Left lung (tissue), 10 donors: ENCODE data around the gene LHFPL3. TPM values are rescaled to one million over a fixed set of nuclear protein-coding genes. Genes with fewer than 3 reads are reported as not detected.

Experiments used
- ATAC-seq: fragments of 200-7000 bp; cut with Tn5 transposase; one replicate; pipeline ENCODE4 v1.9.1; 2020; ENCODE audit warnings: moderate library complexity
- DNase-seq, 4 donors: peaks; one replicate each; pipeline ENCODE4 v3.0.0-alpha.2; 2013 to 2020
- H3K27ac ChIP-seq, 2 donors: fragments of 200-600 bp; sonication (generic) in 1 of 2; one replicate each; pipeline versions ENCODE4 v1.5.0 to v1.8.0; 2020 to 2021
- H3K27me3 ChIP-seq, 2 donors: fragments of 200-600 bp; sonication (generic) in 1 of 2; one replicate each; pipeline versions ENCODE4 v1.5.0 to v1.8.0; 2020 to 2021
- H3K36me3 ChIP-seq, 2 donors: fragments of 200-600 bp; sonication (generic) in 1 of 2; one replicate each; pipeline versions ENCODE4 v1.5.0 to v1.8.0; 2020 to 2021
- H3K4me1 ChIP-seq, 2 donors: fragments of 200-600 bp; one replicate each; pipeline ENCODE4 v1.8.0; 2021
- H3K4me3 ChIP-seq, 2 donors: fragments of 200-600 bp; sonication (generic) in 1 of 2; one replicate each; pipeline versions ENCODE4 v1.5.0 to v1.8.0; 2020 to 2021; ENCODE audit warnings: mild to moderate bottlenecking in 1 of 2
- H3K9me3 ChIP-seq, 2 donors: fragments of 200-600 bp; sonication (generic) in 1 of 2; one replicate each; pipeline versions ENCODE4 v1.5.0 to v1.8.0; 2020 to 2021
- intact Hi-C, 2 donors: fragments of 100-400 bp; cut with DNase I; formaldehyde crosslinking; loops; one replicate each; pipeline versions ENCODE4 v1.11.2 to v1.14.2; 2022
- polyA plus RNA-seq, 6 donors: library from polyadenylated mRNA; unstranded; fragments of 120-200 nt; gene quantifications; one replicate each; pipeline ENCODE4 v1.2.1, GENCODE V29; 2013; ENCODE audit not compliant: insufficient read length in 6 of 6
- total RNA-seq, 2 donors: library from RNA; stranded (reverse); fragmentation: NEBNext Ultra II Directional; extraction: Animal tissue kit (Norgen Biotek cat#: 25700); gene quantifications; one replicate each; pipeline ENCODE4 v1.2.1, GENCODE V29; 2021
- TF ChIP-seq, protein P1 (sequence below), 2 donors: fragments of 200-600 bp; sonication (generic) in 1 of 2; IDR thresholded peaks; one replicate each; pipeline versions ENCODE4 v1.5.0 to v1.8.0; 2021; ENCODE audit warnings: antibody characterized with exemption in 2 of 2
- donor health status: DM: no; HTN: yes; CAD: no.
- donor health status: DM: no; HTN: no; CAD: no.

LHFPL3 gene
- total and polyA plus RNA-seq, 8 donors: 1.0 to 3.7 (median 2.5) TPM; not detected in 2

DNA sequence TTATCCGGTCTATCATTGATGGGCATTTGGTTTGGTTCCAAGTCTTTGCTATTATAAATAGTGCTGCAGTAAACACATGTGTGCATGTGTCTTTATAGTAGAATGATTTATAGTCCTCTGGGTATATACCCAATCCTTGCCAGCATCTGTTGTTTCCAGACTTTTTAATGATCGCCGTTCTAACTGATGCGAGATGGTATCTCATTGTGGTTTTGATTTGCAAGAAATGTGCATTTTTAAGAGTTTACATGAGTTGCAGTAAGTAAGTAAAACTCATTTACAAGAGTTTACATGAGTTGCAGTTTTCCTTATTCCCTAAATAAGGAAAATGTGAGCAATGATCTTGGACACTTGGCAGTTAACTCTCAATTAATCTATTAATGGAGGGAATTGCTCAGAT lies 312.1 kb downstream of the LHFPL3 start:
- Histone ChIP-seq H3K4me3 (no peak overlapping the region), H3K36me3 (no peaks in the 10 kb centered on the region), H3K27ac (no peak overlapping the region), H3K9me3 (no peaks in the 10 kb centered on the region), H3K27me3 (no peaks in the 10 kb centered on the region), H3K4me1 (no peaks in the 10 kb centered on the region)
- intact Hi-C loops: no loop called here
- ATAC-seq: no peak
- no peak for DNase-seq
- TF ChIP-seq, protein P1, sequence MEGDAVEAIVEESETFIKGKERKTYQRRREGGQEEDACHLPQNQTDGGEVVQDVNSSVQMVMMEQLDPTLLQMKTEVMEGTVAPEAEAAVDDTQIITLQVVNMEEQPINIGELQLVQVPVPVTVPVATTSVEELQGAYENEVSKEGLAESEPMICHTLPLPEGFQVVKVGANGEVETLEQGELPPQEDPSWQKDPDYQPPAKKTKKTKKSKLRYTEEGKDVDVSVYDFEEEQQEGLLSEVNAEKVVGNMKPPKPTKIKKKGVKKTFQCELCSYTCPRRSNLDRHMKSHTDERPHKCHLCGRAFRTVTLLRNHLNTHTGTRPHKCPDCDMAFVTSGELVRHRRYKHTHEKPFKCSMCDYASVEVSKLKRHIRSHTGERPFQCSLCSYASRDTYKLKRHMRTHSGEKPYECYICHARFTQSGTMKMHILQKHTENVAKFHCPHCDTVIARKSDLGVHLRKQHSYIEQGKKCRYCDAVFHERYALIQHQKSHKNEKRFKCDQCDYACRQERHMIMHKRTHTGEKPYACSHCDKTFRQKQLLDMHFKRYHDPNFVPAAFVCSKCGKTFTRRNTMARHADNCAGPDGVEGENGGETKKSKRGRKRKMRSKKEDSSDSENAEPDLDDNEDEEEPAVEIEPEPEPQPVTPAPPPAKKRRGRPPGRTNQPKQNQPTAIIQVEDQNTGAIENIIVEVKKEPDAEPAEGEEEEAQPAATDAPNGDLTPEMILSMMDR (IDR thresholded peaks at IDR 0.05): no peak

GRCh38 chr7:104642560-104642959 lies 314.2 kb downstream of the LHFPL3 start:
- no peaks in the 10 kb centered on the region for H3K9me3 ChIP-seq
- H3K27me3 ChIP-seq: no peaks in the 10 kb centered on the region
- H3K4me1 ChIP-seq: no peaks in the 10 kb centered on the region
- ATAC-seq (no peak), DNase-seq (no peak)
- intact Hi-C loops: no loop called here
- no peak overlapping the region for H3K4me3 ChIP-seq
- no peaks in the 10 kb centered on the region for H3K36me3 ChIP-seq
- H3K27ac ChIP-seq: no peak overlapping the region
- TF ChIP-seq, protein P1 (IDR thresholded peaks at IDR 0.05): no peak

GRCh38 chr7:104643587-104644217 lies 315.3 kb downstream of the LHFPL3 start:
- DNase-seq (peak in 1 of 4 donors; percentile 4), ATAC-seq (no peak)
- Histone ChIP-seq H3K4me3 (no peak overlapping the region), H3K4me1 (no peaks in the 10 kb centered on the region), H3K27me3 (no peaks in the 10 kb centered on the region), H3K36me3 (no peaks in the 10 kb centered on the region), H3K27ac (no peak overlapping the region), H3K9me3 (no peaks in the 10 kb centered on the region)
- TF ChIP-seq, protein P1 (IDR thresholded peaks at IDR 0.05): no peak
- intact Hi-C loops: no loop called here

GRCh38 chr7:104650991-104651640 lies 322.7 kb downstream of the LHFPL3 start:
- DNase-seq (no peak), ATAC-seq (no peak)
- H3K27me3 ChIP-seq: no peaks in the 10 kb centered on the region
- intact Hi-C loops: no loop called here
- TF ChIP-seq, protein P1 (IDR thresholded peaks at IDR 0.05): no peak
- H3K4me1 ChIP-seq: no peaks in the 10 kb centered on the region
- no peaks in the 10 kb centered on the region for H3K36me3 ChIP-seq
- H3K9me3 ChIP-seq: no peaks in the 10 kb centered on the region
- no peak overlapping the region for H3K27ac ChIP-seq
- H3K4me3 ChIP-seq: no peak overlapping the region

GRCh38 chr7:104652434-104652833 lies 324.0 kb downstream of the LHFPL3 start:
- TF ChIP-seq, protein P1 (IDR thresholded peaks at IDR 0.05): no peak
- no peaks in the 10 kb centered on the region for H3K9me3 ChIP-seq

More at GRCh38 chr7:104652434-104652833, 324.0 kb downstream of the LHFPL3 start:
- no peaks in the 10 kb centered on the region for H3K27me3 ChIP-seq
- no peak for ATAC-seq
- H3K4me3 ChIP-seq: no peak overlapping the region
- H3K4me1 ChIP-seq: no peaks in the 10 kb centered on the region
- H3K27ac ChIP-seq: no peak overlapping the region
- no peaks in the 10 kb centered on the region for H3K36me3 ChIP-seq
- intact Hi-C loops: no loop called here
- no peak for DNase-seq
